ENCODE measurements around the gene USP10.
A peak's percentile ranks its signal among the peaks of the same experiment; 100 is the strongest.

USP10 gene

GRCh38 chr16:84774810-84775209, 75.0 kb downstream of the USP10 start:
- no peak for DNase-seq (ENCODE audit: low read depth)

- no peak for DNase-seq (ENCODE audit: low read depth)
Measured at GRCh38 chr16:84775262-84775810, 75.5 kb downstream of the USP10 start.

- DNase-seq (ENCODE audit: low read depth) = no peak
Measured at GRCh38 chr16:84777435-84777834, 77.6 kb downstream of the USP10 start.

DNA sequence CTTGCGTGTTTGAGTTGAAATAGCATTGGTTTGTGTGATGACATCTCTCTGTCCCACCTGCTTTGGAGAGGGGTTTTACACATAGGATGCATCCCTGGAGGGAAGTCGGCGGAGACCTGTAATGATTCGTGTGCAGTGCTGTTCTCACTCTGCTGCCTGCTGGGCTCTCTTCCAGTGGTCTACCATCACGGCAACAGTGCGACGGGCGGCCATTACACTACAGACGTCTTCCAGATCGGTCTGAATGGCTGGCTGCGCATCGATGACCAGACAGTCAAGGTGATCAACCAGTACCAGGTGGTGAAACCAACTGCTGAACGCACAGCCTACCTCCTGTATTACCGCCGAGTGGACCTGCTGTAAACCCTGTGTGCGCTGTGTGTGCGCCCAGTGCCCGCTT, 78.9 kb downstream of the USP10 start:
- DNase-seq (ENCODE audit: low read depth) = no peak

DNA sequence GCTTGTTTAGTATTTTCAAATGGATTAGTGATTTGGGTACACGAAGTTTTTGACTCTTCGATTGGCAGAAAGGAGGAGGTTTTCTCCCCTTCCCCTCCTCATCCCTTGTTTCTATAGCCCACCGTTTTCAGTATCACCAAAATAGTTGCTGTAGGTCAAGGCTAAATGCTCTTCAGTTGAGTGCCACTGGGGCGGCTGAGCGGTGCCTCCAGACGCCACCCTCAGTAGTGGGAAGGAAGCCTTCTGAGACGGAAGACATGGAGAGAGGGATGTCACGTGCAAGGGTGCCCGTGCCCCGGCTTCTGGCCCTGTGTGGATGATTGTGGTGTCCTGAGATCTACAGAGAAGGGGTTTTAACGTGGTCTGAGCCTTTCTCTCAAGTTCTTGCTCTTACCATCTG, 80.3 kb downstream of the USP10 start:
- DNase-seq (ENCODE audit: low read depth) = no peak

DNA sequence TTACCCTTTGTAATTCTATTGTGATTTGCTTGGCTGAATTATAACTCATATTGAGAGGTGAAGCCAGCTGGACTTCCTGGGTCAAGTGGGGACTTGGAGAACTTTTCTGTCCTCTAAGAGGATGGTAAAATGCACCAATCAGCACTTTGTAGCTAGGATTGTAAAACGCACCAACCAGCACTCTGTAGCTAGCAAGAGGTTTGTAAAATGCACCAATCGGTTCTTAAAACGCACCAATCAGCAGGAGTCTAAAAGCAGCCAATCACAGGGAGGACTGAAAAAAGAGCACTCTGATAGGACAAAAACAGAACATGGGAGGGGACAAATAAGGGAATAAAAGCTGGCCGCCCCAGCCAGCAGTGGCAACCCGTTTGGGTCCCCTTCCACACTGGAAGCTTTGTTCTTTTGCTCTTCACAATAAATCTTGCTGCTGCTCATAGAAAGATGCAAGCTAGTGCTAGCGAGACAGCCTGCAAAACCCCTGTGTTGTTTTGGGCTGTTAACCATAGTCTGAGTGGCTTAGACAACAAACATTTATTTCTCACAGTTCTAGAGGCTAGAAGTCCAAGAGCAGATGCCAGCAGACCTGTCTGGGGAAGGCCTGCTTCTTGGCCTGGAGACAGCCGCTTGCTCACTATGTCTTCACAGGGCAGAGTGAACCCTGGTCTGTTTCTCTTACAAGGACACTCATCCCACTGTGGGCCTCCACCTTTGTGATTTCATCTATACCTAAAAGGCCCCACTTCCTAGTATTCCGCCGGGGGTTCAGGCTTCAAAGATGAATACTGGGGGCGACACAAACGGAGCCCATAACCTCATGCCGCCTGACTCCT, 81.0 kb downstream of the USP10 start:
- no peak for DNase-seq (ENCODE audit: low read depth)

- DNase-seq (ENCODE audit: low read depth) = no peak
Measured at GRCh38 chr16:84782846-84783245, 83.0 kb downstream of the USP10 start.

- peak; percentile 14 for DNase-seq (ENCODE audit: low read depth)
Measured at GRCh38 chr16:84785843-84786581, 86.2 kb downstream of the USP10 start.

- DNase-seq (ENCODE audit: low read depth) = no peak
Measured at GRCh38 chr16:84786605-84787262, 86.9 kb downstream of the USP10 start.

DNA sequence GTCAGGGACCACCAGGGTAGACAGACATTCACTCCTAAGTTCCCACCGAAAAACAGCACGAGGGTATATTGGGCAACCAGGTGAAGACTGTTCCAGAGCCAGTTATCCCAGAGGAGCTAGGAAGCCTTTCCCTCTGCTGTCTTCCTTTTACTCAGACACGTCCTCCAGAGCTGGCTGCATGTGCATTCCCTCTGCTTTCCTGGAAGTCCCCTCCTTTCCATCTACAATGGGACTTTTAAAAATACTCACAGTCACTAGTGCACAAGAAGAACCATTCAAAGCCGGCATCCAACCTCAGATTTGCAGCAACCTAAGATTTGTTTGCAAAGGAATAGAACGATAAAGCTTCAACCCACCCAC, 87.4 kb downstream of the USP10 start:
- DNase-seq (ENCODE audit: low read depth) = no peak

- no peak for DNase-seq (ENCODE audit: low read depth)
Measured at GRCh38 chr16:84788920-84789391, 89.2 kb downstream of the USP10 start.

DNA sequence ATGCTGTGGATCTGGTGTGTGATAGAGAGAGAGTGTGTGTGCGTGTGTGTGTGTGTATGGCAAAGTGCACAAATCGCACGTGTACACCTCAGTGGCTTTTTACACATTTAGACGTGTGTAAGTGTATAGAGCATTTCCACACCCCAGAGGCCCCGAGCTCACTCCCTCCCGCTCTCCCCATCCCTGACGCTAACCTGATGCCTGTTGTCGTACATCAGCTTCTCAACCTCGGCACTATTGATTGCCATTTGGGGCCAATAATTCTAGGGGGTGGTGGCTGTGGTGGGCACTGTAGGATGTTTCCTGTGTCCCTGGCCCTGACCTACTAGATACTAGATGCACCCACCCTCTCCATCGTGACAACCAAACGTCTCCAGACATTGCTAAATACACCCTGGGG, 89.6 kb downstream of the USP10 start:
- DNase-seq (ENCODE audit: low read depth) = no peak

DNA sequence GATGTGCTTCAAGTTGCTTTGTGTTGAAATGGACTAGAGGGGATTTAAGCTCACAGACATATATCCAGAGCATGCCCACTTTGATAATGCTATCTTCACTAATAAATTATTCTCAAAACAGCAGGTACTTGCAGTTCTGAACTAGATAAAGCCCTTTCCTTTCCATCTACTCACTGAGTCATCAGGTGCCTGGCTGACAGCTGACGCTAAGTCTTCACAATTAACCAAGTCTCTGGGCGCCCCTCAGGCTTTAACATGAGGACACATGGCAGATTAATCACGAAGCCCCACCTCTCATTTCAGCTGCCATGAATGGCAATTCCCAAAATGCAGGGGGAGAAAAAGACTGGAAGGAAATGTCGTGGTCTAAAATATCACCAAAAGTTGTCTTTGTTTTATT, 90.5 kb downstream of the USP10 start:
- DNase-seq (ENCODE audit: low read depth) = no peak

DNA sequence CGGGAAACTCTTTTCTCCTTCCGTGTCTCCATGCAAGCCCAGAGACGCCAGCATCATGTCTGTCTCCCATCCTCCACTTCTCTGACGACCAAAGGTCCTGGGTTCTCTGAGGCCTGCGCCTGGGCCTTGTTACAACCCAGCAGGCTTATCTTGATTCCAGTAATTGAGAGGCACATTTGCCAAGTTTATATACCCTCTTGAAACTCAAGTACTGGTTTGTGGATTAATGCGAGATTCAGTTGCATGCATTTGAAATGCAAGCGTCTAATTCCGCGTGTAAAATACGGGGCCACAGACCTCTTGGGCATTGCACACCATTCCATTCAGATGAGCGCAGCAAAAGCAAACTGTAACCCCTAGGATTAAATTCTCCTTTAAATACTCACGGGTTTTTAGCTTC, 91.3 kb downstream of the USP10 start:
- DNase-seq (ENCODE audit: low read depth) = no peak

- DNase-seq (ENCODE audit: low read depth) = no peak
Measured at GRCh38 chr16:84791501-84791900, 91.7 kb downstream of the USP10 start.

- DNase-seq (ENCODE audit: low read depth) = no peak
Measured at GRCh38 chr16:84794186-84794585, 94.4 kb downstream of the USP10 start.

DNA sequence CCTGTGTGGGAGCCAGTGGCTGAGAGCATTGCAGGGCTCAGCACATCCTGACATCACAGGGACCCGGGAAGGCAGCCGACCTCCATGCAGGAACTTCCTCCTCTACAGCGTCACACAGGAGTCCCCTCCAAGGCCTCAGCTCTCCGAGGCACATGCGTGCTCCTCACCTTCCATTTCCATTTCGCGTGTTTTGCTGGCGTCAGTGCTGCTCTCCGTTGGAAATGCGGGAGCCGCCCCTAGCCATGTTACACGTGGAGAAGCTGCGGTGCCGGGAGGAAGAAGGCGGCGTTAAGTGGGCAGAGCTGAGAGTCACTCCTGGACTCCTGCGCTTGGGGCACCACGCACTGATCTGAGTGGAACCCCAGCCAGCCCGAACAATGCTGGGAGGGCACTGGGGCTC, 94.8 kb downstream of the USP10 start:
- no peak for DNase-seq (ENCODE audit: low read depth)

GRCh38 chr16:84795329-84796053, 95.7 kb downstream of the USP10 start:
- no peak for DNase-seq (ENCODE audit: low read depth)

- DNase-seq (ENCODE audit: low read depth) = no peak
Measured at GRCh38 chr16:84800158-84800978, 100.6 kb downstream of the USP10 start.

- no peak for DNase-seq (ENCODE audit: low read depth)
Measured at GRCh38 chr16:84803146-84803545, 103.3 kb downstream of the USP10 start.

- no peak for DNase-seq (ENCODE audit: low read depth)
Measured at GRCh38 chr16:84804326-84804725, 104.5 kb downstream of the USP10 start.

All from HS-27A (cell line).